NOMO-1 (cell line): ENCODE measurements around the gene TEX264.
"Not testable (repeated sequence)": the region's sequence is repeated elsewhere in the genome, so short reads cannot be mapped to it uniquely, and the experiment has no call there.

Experiments
- DNase-seq, 2 experiments: peaks; one replicate each; lab custom pipeline; 2025; ENCODE audit not compliant: unreplicated experiment in 2 of 2; lab: John Stamatoyannopoulos, UW

The TEX264 gene, protein sequence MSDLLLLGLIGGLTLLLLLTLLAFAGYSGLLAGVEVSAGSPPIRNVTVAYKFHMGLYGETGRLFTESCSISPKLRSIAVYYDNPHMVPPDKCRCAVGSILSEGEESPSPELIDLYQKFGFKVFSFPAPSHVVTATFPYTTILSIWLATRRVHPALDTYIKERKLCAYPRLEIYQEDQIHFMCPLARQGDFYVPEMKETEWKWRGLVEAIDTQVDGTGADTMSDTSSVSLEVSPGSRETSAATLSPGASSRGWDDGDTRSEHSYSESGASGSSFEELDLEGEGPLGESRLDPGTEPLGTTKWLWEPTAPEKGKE

DNA sequence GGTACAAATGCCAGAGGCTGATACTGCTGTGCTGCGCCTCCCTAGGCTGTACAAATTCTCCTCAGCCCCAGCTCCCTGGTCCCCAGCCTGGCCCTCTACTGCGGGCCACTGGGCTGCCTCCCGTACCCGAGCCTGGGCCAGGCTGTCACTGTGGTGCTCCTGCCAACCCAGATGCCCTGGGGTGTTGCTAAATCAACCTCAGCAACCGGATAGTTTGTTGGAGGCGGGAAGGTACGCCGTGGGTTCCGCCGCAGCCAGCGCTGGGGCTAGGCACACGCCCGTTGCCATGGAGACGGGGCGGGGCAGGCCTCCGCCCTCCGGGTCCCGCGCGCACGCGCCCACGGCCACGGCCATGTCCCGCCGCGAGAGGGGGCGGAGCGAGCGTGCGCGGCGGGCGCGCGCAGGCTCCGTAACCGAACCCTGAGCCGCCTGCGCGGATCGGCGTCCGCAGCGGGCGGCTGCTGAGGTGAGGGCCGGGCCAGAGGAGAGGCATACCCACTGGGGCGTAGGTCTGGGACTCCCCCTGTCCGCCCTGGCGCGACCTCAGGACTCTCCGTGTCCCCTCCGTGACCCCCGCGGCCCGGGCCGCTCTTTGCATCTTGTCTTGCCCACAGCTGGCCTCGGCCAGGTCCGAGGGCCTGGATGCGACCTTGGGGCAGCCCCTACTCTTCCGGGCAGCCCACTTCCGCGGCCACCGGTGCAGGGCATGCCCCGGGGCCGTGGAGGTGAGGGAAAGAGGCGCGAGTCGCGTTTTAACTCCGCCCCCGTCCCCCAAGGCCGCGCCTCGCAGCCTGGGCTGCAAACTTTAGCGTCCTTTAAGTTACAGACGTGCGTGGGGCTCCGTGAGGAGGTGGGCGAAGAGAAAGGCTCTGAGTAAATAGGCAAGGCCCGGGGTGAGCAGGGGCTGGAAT lies at the start of gene TEX264:
TEX264 (plus strand) TSS at position 430 of the 911 bp plus-strand sequence. CDS start 3,053 bp downstream, outside the sequence.
- peak; percentile 86 to 92 for DNase-seq

DNA sequence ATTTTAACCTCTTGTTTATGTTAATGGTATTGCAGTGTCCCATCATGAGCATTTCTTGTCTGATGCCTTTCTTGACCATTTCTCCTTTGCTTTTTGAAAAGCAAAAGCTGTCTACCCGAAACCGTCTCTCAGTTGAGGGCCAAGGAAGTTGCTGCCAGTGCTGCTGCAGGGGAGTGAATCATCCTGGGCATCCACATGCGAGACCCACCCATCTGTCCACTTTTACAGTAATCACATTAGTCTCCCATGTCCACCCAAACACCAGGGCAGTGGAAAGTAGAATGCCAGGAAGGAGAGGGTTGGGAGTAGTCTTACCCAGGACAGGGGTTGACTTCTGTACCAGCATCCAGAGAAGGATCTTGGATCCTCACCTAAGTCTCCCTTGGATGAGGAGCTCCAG lies 48.6 kb upstream of the TEX264 start:
- no peak for DNase-seq

DNA sequence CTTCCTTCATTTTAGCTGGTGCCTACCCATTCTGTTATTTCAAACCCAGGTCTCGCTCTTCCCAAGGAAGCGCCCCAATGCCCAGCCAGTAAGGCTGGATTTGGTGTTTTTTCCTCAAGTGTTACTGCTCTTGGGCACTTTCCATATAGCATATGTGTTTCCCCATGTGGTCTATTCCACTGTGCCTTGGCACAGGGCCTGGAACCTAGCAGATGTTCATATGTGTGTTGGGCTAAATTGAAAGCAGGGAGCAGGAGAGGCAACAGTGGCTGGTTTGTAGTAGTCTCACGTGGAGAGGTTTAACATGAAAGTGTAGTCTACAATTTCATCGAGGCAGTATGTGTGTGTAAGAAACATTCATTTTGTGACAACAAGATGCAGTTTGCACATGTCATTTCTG lies 48.2 kb upstream of the TEX264 start:
- no peak for DNase-seq

DNA sequence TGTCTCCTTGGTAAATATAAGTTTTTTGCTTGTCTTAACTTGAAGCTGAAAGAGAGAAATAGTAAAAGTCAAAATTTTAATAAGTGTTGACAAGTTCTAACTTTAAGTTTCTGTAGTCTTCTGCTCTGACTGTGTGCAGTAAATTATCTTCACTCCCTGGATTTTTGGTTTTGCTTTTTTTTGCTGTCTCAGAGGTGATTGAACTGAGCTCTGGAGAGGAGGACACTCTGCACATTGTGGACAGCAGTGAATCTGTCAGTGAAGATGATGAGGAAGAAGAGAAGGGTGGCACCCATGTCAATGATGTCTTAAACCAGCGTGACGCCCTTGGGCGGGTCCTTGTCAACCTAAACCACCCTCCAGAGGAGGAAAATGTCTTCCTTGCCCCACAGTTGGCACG lies 40.5 kb upstream of the TEX264 start:
- DNase-seq, result no peak

DNA sequence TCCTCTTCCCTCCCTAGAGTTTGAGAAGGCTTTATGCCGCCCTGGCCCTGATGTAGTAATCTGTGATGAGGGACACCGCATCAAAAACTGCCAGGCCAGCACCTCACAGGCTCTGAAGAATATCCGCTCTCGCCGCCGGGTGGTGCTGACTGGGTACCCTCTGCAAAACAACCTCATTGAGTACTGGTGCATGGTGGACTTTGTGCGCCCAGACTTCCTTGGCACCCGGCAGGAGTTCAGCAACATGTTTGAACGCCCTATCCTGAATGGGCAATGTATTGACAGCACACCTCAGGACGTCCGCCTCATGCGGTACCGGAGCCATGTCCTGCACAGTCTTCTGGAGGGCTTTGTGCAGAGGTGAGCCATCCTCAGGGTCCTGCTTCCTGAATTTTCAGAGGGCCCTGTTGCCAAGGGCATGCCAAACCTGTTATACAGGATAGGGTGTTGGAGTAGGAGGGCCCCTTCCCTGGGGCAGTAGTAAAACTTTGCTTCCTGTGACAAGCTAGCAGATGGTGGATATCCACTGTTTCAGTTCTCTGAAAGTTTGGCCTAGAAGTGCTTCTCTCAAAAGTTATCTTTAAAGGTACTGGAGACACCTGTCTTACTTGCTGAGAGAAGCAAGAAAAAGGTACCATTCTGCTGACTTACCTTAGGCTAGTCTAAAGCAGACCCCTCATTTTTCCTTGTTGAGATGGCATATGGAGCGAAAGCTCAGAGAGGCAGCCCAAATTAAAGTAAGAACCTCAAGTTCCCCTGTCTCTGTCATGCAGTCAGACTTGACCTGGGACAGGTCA lies 33.7 kb upstream of the TEX264 start:
- DNase-seq, result no peak

DNA sequence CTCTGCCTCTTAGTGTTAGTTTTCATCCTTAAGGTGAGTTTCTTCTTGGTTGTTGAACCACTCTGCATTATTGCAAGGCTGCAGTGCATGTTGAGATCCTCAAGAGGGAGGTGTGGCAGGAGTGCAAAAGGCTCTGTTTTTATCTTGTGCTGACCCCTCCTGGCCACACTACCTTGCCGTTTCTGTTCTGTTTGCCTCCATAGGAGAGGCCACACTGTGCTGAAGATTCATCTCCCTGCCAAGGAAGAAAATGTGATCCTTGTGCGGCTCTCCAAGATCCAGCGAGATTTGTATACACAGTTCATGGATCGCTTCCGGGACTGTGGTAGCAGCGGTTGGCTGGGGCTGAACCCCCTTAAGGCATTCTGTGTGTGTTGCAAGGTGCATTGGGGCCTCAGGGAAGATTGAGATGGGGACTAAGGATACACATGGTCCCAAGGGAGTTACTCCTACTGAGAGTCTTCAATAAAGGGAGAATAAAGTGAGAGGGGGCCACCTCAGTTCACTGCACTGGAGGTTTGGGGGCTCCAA lies 33.0 kb upstream of the TEX264 start:
- peak; percentile 49 to 51 for DNase-seq

DNA sequence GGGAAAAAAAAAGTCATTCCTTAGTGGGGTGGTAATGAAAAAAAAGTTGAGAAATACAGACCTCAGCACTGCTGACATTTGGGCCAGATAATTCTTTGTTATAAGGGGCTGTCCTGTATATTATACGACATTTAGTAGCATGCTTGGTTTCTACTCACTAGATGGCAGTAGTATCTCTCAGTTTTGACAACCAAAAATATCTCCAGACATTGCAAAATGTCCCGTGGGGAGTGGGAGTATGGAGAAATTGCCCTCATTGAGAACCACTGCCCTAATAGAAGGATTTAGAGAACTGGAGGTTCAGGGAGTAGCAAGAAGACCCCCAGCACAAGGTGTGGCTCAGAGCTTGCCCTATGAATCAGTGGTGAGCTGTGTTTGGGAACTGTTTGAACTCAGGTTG lies 28.6 kb upstream of the TEX264 start:
- peak in 1 of 2 experiments; percentile 15 for DNase-seq

DNA sequence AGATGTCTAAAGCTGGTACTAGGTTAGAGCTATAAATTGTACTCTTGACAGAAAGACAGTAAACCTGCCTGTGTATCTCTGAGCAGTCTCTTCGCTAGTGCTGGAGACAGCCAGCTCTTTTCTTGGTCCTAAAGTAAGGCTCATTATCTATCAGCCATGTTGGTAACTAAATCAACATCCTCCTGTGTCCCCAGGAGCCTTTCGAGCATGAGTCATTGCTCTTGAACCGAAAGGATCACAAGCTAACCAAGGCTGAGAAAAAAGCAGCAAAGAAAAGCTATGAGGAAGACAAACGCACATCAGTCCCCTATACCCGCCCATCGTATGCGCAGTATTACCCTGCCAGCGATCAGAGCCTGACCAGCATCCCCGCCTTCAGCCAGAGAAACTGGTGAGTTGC lies 25.0 kb upstream of the TEX264 start:
- DNase-seq, result no peak

DNA sequence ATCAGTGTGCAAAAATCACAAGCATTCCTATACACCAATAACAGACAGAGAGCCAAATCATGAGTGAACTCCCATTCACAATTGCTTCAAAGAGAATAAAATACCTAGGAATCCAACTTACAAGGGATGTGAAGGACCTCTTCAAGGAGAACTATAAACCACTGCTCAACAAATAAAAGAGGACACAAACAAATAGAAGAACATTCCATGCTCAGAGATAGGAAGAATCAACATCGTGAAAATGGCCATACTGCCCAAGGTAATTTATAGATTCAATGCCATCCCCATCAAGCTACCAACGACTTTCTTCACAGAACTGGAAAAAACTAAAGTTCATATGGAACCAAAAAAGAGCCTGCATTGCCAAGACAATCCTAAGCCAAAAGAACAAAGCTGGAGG lies 18.9 kb upstream of the TEX264 start:
- not testable (repeated sequence) for DNase-seq

DNA sequence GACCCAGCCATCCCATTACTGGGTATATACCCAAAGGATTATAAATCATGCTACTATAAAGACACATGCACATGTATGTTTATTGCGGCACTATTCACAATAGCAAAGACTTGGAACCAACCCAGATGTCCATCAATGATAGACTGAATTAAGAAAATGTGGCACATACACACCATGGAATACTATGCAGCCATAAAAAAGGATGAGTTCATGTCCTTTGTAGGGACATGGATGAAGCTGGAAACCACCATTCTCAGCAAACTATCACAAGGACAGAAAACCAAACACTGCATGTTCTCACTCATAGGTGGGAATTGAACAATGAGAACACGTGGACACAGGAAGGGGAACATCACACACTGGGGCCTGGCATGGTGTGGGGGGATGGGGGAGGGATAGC lies 17.6 kb upstream of the TEX264 start:
- DNase-seq, result not testable (repeated sequence)

DNA sequence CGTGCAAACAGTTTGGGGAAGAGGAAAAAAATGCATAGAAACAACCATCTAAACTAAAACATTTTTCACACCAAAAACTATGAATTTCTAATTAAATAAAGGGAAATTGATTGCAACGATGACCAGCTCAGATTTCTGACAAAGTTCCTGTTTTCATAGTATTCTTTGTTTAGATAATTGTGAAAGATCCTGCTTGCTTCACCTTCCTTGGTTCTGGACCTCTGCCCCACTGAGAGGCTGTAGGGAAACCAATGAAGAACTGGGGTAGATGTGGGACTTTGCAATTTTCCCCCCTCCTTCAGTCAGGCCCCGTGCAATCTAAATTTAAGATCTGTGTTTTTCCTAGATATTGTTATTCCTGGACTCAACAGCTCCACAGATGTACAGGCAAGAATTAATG lies 13.8 kb upstream of the TEX264 start:
- peak in 1 of 2 experiments; percentile 42 for DNase-seq

DNA sequence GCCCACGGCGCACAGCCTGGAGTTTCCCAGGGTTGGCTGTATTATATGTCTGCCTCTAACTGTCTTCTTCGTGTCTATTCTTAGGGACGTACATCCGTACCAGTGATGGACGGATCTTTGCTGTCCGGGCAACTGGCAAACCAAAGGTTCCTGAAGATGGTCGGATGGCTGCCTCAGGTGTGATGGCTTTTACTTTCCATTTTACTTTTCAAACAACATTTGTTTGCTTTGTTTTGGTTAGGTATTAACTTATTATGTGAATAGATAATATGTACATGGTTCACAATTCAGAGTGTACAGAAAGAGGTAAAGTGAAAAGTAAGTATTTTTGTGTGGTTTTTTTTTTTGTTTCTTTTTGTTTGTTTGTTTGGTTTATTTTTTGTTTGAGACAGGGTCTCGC lies 11.1 kb upstream of the TEX264 start:
- no peak for DNase-seq

DNA sequence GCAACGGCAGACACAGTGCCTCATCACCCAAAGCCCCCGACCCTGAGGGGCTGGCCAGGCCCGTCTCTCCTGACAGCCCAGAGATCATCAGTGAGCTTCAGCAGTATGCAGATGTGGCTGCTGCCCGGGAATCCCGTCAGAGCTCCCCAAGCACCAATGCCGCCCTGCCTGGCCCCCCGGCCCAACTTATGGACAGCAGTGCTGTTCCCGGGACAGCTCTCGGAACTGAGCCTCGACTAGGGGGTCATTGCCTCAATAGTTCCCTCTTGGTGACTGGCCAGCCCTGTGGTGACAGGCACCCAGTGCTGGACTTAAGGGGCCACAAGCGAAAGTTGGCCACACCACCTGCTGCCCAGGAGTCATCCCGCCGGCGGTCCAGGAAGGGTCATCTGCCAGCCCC lies 8.6 kb upstream of the TEX264 start:
- no peak for DNase-seq

DNA sequence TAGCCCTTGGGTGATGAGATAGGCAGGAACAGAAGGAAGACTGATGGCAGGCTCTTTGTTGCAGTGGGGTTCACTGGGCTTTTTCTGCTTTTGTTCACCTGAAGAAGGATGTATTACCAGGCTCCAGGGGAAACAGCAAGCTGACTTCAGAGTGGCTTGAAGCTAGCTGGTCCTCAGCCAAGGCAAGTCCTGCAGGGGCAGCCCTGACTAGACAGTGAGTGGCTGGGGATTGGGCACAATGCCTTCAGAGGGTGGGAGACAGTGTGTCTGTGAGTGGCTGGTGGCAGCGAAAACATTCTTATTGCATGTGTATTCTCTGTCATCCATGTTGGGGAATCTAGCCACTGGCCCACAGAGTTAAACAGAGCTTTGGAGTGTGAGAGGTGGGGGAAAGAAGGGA lies 2.3 kb upstream of the TEX264 start:
- no peak for DNase-seq

DNA sequence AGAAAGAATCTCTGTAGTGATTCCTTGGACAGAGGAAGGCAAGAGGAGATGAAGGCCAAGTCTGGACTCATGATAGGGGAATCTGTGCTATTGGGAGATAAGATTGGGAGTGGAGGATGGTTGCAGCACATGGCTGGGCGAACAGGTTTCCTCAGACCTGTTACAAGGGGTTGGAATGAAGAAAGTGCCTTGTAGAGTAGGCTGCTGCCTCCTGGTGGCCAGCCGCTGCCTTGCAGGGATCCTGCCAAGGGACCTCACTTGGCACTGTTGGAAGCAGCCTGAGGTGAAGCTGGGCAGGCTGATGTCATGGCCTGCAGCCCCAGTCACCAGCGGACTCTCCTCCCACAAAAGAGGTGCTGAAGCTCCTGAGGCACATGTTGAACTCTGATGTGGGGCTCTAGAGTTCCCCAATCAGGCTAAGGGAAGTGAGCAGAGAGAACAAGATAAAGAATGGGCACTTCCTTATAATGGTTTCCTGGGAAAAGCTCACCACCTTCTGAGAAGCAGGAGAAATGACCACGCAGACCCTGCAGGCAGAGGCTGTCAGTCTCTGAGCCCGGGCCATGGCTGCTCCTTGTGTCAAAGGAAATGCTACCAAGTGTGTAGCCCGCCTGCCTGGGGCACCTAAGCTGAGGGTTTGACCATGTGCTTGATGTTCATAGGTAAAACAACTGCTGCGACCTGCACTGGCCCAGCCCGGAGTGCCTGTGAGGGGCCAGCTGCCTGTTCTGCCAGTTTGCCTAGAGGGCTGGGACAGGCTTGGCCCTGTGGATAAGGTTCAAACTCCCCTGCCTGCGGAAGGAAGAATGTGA lies 1.6 kb upstream of the TEX264 start:
- DNase-seq, result peak; percentile 39 to 62

DNA sequence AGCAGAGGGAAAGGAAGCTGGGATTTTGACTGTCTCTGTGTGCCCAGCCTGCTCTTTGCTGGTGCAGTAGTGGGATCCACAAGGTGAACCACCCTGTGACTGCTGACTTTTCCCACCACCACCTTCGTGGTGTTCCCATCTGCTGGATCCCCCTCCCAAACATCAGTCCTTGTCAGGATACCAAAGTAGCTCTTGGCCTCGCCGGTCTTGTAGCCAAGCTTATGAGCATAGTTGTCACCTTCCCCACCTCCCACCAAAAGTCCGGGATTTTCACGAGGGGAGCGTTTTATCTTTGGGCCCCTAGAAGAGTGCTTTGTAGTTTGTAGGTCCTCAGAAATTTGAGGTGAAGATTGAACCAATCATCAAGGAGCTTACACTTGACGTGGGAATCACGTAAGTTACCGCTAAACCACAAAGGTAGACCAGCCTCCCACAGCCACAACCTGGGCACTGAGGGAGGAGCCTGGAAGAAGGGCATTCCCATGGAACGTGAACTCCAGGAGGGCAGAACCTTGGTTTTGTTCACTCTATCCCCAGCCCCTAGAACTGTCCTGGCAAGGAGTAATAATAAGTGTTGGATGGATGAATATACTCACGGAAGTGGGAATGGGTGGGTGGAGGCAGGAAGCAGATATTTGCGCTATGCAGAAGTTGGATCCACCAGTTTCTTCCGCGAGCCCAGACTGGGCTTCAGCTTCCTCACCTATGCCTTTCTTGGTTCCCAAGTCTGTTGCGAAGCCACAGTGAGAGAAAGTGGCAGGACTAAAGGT lies 814 bp upstream of the TEX264 start:
- no peak for DNase-seq

DNA sequence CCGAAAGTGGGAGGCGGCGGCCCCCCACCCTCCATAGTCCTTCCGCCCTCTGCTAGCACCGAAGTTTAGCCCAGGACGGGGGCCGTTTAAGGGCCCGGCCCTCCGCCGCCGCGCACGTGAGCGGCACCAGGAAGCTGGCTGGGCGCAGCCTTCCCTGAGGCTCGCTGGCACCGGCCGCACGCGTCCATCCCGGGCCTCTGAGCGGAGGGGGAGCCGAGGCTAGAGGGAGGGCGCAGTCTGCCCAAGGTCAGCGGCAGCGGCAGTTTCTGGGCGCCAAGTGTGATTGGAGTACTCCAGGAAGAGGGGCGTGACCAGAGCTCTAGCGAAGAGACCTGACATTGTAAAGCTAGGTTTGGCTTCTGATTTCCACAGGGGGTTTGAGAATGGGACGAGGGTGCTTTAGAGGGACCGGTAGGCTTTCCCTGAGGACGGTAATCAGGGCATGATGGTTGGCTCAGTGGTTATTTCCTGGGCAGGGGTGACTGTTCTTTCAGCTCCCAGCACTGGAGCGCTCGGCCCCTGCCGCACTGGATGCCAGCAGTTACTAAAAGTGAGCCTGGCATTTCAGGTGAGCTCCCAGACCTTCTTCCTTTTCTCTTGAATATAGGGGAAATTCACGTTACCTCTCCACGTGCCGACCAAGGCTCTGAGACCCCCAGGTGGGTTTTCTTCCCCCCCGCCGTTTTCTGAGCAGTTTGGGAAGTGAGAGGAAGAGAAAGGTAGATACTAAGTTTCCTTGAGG lies 853 bp downstream of the TEX264 start:
- DNase-seq, result peak; percentile 76 to 80

DNA sequence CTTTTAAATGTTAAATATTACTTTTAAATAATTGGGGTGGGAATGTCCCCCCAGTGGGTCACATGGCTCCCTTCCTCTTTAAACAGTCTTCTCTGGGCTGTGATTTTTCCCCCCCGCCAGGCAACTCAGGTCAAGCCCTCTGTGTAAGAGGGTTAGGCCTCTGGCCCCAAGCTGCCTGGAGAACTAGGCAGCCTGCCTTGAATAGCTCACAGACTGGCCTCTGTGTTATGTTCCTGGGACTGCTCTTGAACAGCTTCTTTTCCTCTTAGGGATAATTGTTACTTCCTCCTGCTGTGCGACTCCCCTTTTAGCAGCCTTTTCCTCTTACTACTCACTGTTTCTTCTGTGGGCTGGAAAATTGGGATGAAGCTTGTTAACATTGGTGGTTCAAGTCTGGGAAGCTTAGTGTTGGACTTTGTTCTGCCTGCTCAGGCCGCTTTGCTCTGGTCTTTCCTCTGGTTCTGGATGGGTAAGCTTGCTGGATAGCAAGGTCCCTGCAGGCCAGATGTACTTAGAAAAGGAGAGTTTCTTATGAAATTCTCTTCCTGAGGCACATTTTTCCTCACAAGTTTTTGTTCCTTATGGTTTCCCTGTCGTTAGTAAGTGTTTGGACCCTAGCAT lies 2.2 kb downstream of the TEX264 start:
- no peak for DNase-seq
